Measurements from ENCODE around the gene GPR84. TPM values are rescaled to one million over a fixed set of nuclear protein-coding genes. Genes with fewer than 3 reads are reported as not detected.
A peak's percentile ranks its signal among the peaks of the same experiment; 100 is the strongest.

The GPR84 gene
- total and polyA plus RNA-seq, 9 of the 15 experiments (the other 6 are each of a cell fraction or from before 2014, with no cell fraction given): 0.07 to 0.18 (median 0.11) TPM; not detected in 5

DNA sequence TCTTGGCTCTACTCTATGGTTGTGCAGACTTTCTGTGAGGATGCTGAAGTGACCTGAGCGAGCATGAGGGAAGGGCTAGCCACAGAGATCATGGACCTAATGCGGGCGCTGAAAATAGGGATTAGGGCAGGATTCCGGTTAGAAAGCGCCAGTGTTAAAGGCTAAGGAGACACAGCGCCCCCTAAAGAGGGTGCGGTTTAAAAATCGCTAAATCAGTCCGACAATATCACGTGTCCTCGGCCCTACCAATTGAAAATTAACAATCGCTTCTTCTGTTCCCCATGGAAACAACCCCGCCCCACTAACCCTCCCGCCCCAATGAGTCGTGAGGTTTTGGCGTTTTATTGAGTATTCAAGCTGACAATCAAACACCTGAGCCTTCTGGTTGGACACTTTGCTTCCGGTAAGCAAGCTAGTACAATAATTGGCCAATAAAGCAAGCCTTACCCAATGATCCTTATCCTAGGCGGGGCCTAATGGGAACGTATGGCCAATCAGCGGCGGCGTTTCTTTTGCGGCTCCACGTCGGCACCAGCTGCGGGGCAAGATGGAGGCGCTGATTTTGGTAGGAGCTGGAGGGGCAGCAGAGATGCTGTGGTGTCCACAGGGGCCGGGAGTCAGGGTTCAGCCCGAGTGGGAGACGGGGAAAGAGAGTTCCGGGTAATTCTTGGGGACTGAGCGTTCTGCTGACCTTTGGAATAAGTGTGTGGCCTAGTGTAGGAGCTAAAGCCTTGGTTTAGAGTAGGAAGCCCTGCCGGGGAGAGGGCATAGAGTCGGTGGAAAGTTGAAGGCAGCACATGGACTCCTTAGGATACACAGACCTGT is 39.5 kb downstream of the GPR84 start, which contains the start of gene COPZ1 (continued):
- TF ChIP-seq, protein P1, sequence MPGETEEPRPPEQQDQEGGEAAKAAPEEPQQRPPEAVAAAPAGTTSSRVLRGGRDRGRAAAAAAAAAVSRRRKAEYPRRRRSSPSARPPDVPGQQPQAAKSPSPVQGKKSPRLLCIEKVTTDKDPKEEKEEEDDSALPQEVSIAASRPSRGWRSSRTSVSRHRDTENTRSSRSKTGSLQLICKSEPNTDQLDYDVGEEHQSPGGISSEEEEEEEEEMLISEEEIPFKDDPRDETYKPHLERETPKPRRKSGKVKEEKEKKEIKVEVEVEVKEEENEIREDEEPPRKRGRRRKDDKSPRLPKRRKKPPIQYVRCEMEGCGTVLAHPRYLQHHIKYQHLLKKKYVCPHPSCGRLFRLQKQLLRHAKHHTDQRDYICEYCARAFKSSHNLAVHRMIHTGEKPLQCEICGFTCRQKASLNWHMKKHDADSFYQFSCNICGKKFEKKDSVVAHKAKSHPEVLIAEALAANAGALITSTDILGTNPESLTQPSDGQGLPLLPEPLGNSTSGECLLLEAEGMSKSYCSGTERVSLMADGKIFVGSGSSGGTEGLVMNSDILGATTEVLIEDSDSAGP (CRISPR knock-in tag; IDR thresholded peaks at IDR 0.05): no peak
- TF ChIP-seq CAMTA2 (CRISPR knock-in tag; conservative IDR thresholded peaks at IDR 0.05) (no peak), ZNF41 (CRISPR knock-in tag; conservative IDR thresholded peaks at IDR 0.05) (0 out of 2 replicates have a peak, but pooled peaks have one; percentile 32), SREBF2 (CRISPR knock-in tag; IDR thresholded peaks at IDR 0.05) (no peak), DACH1 (IDR thresholded peaks at IDR 0.05; ENCODE audit: partially characterized antibody) (peak; percentile 83), ZNF124 (CRISPR knock-in tag; IDR thresholded peaks at IDR 0.05) (no peak), LARP7 (IDR thresholded peaks at IDR 0.05) (no peak; the same call in 1 of the 2 replicates), DIDO1 (tag; IDR thresholded peaks at IDR 0.05; ENCODE audit: low read depth) (no peak), PRPF4 (IDR thresholded peaks at IDR 0.05; ENCODE audit: insufficient read depth, low read depth, low read length, poor library complexity, severe bottlenecking) (no peak), L3MBTL2 (IDR thresholded peaks at IDR 0.05) (peak; percentile 9; the same call in 1 of the 2 replicates), CEBPB (tag; IDR thresholded peaks at IDR 0.05) (no peak; the same call in 1 of the 2 replicates), XRCC3 (IDR thresholded peaks at IDR 0.05) (no peak)
- TF ChIP-seq, protein P2, sequence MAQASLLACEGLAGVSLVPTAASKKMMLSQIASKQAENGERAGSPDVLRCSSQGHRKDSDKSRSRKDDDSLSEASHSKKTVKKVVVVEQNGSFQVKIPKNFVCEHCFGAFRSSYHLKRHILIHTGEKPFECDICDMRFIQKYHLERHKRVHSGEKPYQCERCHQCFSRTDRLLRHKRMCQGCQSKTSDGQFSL (CRISPR knock-in tag; IDR thresholded peaks at IDR 0.05): no peak
- TF ChIP-seq, protein P2 (tag; IDR thresholded peaks at IDR 0.05): no peak
- TF ChIP-seq, protein P3, sequence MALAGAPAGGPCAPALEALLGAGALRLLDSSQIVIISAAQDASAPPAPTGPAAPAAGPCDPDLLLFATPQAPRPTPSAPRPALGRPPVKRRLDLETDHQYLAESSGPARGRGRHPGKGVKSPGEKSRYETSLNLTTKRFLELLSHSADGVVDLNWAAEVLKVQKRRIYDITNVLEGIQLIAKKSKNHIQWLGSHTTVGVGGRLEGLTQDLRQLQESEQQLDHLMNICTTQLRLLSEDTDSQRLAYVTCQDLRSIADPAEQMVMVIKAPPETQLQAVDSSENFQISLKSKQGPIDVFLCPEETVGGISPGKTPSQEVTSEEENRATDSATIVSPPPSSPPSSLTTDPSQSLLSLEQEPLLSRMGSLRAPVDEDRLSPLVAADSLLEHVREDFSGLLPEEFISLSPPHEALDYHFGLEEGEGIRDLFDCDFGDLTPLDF (CRISPR knock-in tag; IDR thresholded peaks at IDR 0.05): no peak
- TF ChIP-seq, protein P4, sequence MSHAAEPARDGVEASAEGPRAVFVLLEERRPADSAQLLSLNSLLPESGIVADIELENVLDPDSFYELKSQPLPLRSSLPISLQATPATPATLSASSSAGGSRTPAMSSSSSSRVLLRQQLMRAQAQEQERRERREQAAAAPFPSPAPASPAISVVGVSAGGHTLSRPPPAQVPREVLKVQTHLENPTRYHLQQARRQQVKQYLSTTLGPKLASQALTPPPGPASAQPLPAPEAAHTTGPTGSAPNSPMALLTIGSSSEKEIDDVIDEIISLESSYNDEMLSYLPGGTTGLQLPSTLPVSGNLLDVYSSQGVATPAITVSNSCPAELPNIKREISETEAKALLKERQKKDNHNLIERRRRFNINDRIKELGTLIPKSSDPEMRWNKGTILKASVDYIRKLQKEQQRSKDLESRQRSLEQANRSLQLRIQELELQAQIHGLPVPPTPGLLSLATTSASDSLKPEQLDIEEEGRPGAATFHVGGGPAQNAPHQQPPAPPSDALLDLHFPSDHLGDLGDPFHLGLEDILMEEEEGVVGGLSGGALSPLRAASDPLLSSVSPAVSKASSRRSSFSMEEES (CRISPR knock-in tag; IDR thresholded peaks at IDR 0.05): peak; percentile 72
- TF ChIP-seq, protein P5, sequence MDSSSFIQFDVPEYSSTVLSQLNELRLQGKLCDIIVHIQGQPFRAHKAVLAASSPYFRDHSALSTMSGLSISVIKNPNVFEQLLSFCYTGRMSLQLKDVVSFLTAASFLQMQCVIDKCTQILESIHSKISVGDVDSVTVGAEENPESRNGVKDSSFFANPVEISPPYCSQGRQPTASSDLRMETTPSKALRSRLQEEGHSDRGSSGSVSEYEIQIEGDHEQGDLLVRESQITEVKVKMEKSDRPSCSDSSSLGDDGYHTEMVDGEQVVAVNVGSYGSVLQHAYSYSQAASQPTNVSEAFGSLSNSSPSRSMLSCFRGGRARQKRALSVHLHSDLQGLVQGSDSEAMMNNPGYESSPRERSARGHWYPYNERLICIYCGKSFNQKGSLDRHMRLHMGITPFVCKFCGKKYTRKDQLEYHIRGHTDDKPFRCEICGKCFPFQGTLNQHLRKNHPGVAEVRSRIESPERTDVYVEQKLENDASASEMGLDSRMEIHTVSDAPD (CRISPR knock-in tag; IDR thresholded peaks at IDR 0.05): no peak

Measured in K562 (cell line).